NCI-H69 (cell line): ENCODE data around the gene TALDO1.
A peak's percentile ranks its signal among the peaks of the same experiment; 100 is the strongest.
"Not testable (repeated sequence)": the region's sequence is repeated elsewhere in the genome, so short reads cannot be mapped to it uniquely, and the experiment has no call there.

ENCODE experiments used
- DNase-seq: peaks from one replicate; lab custom pipeline; 2025; lab: John Stamatoyannopoulos, UW

Gene TALDO1

DNA sequence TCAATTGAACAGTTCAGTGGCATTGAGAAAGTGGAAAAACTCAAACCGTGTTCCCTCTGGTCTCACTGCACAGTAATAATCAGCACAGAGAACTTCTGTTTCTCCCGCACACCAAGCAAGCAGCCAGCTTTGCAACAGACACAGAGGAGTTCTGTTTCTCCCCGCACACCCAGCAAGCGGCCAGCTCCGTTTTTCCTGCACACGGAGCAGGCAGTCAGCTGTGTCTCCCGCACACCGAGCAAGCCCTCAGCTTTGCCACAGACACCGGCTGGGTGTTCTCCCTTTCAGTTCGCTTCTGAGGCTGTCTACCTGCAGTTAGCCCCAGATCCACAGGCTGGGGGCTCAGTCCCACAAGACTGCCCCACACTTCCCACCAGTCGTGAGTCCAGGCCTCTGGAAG is 9.9 kb upstream of the TALDO1 start:
- no peak for DNase-seq

- not testable (repeated sequence) for DNase-seq
Measured at GRCh38 chr11:737899-738298, 9.4 kb upstream of the TALDO1 start.

DNA sequence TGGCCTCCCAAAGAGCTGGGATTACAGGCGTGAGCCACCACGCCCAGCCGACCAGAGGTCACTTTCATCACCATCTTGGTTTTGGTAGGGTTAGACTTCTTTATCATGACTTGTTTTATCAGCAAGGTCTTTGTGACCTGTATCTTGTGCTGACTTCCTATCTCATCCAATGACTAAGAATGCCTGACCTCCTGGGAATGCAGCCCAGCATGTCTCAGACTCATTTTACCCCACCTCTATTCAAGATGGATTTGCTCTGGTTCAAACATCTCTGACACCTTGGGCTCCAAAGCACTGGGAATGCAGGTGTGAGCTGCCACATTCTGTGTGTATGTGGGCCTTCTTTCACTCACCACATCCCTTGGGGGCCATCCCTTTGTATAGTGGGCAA is 5.1 kb upstream of the TALDO1 start:
- no peak for DNase-seq

DNA sequence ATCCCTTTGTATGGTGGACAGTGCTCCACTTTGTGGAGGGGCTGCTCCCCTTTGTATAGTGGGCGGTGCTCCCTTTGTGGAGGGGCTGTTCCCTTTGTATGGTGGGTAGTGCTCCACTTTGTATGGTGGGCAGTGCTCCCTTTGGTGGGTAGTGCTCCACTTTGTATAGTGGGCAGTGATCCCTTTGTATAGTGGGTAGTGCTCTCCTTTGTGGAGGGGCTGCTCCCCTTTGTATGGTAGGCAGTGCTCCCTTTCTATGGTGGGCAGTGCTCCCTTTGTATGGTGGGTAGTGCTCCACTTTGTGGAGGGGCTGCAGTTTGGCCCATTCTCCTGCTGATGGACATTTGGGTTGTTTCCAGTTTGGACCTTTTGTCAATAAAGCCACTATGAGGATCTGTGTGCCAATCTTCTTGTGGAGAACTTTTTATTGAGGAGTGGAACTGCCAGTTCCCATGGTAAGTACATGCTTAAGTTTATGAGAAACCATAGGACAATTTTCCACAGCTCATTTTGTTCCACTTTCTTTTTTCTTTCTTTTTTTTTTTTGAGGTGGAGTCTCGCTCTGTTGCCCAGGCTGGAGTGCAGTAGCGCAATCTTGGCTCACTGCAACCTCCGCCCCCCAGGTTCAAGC is 4.6 kb upstream of the TALDO1 start:
- DNase-seq: no peak

DNA sequence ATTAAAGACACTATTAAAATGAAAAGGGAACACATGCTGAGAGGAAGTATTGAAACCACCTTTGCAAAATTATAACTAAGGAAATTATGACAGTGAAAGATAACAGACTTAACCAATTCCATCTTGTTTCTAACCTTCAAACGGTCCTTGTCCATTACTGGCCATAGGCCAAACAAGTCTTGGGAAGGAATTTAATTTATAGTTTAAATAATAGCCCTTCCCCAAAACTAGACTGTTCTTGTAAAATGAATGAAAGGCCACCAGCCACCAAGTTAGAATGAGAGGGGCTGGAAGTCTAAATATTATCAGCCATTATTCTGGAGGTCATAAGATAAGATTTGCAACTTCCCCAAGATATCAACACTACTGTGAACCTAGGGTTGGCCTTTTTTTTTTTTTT is 1.8 kb upstream of the TALDO1 start:
- DNase-seq: no peak

DNA sequence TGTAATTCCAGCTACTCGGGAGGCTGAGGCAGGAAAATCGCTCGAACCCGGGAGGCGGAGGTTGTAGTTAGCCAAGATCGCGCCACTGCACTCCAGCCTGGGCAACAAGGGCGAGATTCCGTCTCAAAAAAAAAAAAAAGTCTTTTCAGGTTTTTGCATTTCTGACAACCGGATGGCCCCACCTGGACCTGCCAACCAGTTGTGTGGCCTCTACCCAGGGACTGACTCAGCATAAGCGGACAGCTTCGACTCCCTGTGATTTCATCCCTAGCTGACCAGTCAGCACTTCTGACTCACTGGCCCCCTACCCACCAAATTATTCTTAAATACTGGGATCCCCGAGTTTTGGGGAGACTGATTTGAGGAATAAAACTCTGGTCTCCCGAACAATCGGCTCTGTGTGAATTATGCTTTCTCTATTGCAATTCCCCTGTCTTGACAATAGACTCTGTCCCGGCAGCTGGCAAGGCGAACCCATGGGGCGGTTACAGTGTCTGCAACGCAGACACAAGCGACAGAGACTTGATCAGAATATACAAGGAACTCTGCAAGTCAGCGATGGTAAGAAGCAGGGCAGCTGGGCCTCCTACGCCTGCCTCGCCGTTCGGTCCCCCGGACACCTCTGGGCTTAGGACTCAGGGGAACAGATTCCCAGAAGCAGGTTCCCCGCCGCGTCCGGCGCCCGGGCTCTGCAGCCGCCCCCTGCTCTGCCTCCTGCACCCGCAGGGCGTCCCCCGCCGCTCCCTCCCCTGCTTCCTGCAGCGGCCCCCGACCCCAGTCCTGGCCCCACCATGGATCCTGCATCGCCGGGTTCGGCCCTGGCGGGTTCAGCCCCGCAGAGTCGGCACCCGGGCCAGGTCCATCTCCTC is 741 bp upstream of the TALDO1 start:
- DNase-seq: peak; percentile 82

DNA sequence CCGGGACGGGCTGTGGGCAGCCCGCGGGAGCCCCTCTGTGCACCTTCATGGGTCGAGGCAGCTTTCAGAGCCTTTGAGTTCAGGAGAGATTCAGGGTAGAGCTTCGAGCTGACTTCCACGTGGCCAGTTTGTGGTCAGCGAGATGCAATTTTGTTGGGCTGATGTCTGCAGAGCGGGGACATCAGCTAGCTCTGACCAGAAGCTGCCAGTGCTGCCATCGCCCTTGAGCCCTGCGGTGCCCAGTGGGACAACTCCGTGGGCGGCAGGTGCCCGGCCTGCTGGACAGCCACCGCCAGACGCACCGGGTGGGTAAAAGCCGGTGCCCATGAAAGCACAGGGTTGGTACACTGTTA is 719 bp downstream of the TALDO1 start:
- no peak for DNase-seq

DNA sequence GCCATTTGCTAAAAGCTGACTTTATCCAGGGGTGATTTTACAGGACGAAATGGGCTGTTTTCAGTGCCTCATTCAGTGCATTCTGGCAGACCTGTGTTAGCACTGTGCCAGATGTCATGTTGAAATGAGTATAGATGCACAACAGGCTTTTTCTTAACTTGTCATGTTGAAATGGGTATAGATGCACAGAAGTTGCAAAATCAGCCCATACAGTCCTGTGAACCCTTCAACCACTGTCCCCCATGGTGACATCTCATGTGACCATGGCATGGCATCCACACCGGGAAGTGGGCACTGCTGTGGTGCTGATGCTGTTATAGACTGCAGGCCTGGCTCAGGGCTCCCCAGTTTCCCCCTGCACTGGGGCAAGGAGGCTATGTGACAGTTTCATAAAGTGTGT is 2.5 kb downstream of the TALDO1 start:
- DNase-seq: no peak

- DNase-seq: no peak
Measured at GRCh38 chr11:760236-760635, 13.0 kb downstream of the TALDO1 start.

DNA sequence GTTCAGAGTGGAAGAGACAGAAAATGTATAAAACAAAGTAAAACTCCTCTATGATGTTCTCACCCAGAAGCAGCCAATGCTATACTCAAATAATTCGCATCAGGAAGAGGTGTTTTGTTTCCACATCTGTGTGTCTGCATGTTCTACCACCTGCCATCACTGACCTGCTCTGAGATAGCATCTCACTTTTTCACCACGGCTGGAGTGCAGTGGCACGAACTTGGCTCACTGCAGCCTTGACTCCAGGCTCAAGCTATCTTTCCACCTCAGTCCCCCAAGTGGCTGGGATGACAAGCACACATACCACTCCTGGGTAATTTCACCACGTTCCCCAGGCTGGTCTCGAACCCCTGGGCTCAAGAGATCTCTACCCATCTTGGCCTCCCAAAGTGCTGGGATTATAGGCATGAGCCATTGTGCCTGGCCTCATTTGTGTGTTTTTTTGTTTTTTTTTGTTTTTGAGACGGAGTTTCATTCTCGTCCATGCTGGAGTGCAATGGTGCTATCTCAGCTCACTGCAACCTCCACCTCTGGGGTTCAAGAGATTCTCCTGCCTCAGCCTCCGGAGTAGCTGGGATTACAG is 14.4 kb downstream of the TALDO1 start:
- no peak for DNase-seq

DNA sequence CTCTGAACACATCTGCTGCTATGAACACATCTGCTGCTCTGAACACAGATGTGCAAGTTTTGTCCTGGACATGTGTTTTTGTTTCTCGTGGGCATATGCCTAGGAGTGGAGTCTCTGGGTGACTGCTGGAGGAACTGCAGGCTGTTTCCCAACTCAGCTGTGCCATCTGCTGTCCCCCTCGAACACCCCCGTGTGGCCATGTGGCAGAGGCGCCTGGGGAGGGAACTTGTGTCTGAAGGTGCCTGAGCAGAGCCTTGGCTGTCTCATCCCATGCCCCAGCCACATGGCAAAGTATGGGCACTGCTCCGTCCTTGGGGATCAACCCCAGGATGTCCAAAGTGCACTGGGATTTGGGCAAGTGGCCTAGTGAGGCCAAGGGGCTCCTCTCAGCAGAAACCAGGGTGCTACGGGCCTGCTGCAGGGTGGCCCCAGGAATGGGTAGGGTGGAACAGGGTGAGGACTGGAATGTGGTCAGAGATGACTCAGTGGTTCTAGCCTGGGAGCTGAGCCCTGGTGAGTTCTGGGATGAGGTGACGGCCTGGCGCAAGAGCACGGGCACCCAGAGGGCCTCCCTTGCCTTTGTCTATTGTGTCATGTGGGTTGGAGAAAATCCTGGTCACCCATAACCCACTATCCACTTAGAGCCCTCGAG is 15.3 kb downstream of the TALDO1 start:
- peak; percentile 59 for DNase-seq

DNA sequence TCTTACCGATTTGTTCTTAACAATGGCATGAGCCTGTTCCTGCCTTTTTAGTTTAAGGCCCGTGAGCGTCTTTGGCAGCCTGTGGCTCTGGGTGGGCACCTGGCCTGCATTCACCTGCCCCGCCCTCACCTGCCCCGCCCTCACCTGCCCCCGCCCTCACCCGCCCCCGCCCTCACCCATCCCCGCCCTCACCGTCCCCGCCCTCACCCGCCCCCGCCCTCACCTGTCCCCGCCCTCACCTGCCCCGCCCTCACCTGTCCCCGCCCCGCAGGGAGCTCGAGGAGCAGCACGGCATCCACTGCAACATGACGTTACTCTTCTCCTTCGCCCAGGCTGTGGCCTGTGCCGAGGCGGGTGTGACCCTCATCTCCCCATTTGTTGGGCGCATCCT is 15.8 kb downstream of the TALDO1 start:
- DNase-seq: peak; percentile 81

DNA sequence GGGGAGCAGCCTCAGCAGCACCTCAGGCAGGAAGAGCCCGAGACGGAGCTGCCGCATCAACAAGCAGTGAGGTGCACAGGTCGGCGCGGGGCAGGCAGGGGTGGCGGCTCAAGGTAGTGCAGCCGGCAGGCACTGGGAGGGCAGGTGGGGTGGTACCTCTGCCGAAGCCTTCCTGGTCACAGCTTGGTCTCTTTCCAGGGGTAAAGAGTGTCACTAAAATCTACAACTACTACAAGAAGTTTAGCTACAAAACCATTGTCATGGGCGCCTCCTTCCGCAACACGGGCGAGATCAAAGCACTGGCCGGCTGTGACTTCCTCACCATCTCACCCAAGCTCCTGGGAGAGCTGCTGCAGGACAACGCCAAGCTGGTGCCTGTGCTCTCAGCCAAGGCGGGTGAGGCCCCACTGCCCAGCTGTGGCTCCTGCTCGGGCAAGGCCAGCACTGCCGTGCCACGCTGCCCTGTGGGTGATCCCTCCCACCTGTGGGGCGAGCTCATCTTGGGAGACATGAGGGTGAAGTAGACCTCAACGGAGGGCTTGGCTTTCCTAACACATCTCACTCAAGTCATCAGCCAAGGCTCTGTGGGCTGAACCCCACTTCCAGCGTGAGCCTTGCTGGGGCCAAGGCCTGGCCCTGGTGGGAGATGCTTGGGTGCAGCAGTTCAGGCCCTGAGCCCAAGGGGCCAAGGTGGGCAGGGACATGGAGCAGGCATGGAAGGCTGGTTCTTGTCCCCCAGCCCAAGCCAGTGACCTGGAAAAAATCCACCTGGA is 16.5 kb downstream of the TALDO1 start:
- DNase-seq: no peak

GRCh38 chr11:764322-765024 is 17.2 kb downstream of the TALDO1 start:
- DNase-seq: no peak

DNA sequence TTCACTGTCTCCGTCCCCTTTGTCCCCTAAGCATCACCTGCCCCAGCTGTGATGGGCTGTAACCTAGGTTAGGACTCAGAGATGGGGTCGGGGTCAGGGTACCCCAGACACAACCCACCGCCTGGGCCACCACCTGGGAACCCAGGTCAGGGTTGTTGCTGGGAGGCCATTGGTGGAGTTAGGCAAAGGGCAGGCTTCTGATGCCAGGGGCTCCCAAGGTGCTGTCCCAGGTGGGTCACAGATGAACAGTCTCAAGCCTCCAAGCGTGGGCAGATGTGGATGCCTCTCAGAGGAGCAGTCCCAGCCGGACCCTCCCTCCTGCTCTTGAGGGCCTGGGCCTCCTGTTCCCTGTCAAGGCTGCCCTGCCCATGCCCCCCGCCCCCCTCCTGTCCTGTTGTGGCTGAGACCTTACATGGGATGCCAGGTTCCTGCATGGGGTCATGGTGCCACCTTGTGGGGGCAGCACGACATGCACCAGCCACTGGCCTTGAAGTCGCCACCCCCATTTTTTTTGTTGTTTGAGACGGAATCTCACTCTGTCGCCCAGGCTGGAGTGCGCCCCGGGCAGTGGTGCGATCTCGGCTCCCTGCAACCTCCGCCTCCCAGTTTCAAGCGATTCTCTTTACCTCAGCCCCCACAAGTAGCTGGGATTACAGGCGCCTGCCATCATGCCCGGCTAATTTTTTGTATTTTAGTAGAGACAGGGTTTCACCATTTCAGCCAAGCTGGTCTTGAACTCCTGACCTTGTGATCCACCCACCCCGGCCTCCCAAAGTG is 17.9 kb downstream of the TALDO1 start:
- DNase-seq: peak; percentile 60

DNA sequence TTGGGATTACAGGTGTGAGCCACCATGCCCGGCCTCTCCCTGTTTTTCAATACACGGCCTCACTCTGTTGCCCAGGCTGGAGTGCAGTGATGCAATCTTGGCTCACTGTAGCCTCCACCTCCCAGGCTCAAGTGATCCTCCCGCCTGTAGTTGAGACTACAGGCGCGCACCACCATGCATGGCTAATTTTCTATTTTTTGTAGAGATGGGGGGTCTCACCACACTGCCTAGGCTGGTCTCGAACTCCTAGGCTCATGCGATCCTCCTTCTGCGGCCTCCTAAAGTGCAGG is 18.5 kb downstream of the TALDO1 start:
- no peak for DNase-seq

- DNase-seq: no peak
Measured at GRCh38 chr11:766106-766935, 19.1 kb downstream of the TALDO1 start.

DNA sequence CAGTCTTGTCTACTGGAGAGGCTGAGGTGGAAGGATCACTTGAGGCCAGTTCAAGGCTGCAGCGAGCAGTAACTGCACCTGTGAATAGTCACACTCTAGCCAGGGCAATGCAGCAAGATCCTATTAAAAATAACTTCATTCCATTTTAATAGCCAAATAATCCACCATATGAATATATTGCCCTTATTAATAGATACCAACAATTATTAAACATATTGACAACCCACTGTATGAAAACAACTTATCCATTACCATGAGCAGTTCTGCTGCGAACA is 19.6 kb downstream of the TALDO1 start:
- DNase-seq: no peak

DNA sequence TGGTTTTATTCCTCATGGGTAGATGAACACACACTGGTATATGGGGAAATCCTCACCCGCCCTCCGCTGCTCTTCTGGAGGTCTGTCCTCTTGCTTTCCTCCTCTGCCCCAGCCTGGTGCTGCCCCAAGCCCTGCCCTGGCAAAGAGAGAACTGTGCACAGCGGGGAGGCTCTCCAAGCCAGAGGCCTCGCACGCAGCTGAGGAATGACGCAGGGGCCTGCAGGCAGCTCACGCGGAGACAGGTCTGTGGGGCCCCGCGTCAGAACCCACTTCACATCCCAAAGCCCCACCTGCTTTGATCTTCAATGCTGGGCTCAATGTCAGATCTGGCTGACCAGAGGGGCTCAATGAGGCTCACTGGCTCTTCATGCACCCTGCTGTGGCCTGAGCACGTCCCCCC is 20.0 kb downstream of the TALDO1 start:
- no peak for DNase-seq

GRCh38 chr11:769887-770641 is 22.8 kb downstream of the TALDO1 start:
- no peak for DNase-seq
